H1 (cell line): ENCODE data around the gene NEDD1. TPM values are rescaled to one million over a fixed set of nuclear protein-coding genes. Genes with fewer than 3 reads are reported as not detected.

Experiments
- CTCF ChIA-PET: fragments of 300-600 bp; sonication (Branson Sonifier 250); formaldehyde crosslinking; loops from one replicate; lab custom pipeline; 2021; ENCODE audit not compliant: partially characterized antibody; lab: Charles Lee
- POLR2A ChIA-PET: fragments of 300-600 bp; sonication (Branson Sonifier 250); formaldehyde crosslinking; loops from one replicate; lab custom pipeline; 2021; ENCODE audit warnings: inconsistent platforms; ENCODE audit not compliant: partially characterized antibody; lab: Charles Lee
- DNase-seq, 2 experiments: peaks; one replicate each; pipeline versions ENCODE4 v3.0.0 to v3.0.0-alpha.2; 2010 to 2022; ENCODE audit warnings: low spot score in 2 of 2, low read depth in 1 of 2, mixed read lengths in 1 of 2
- FAIRE-seq: peaks from 2 replicates; lab custom pipeline; 2011; peaks lifted over from hg19 to GRCh38; lab: Jason Lieb, UNC
- H2AFZ ChIP-seq: 2 replicates; pipeline ENCODE4 v1.8.1; 2012; ENCODE audit warnings: low read length, inconsistent platforms
- H2AK5ac ChIP-seq: 2 replicates; pipeline ENCODE4 v1.6.1; 2013; ENCODE audit warnings: low read depth, low read length
- H2BK120ac ChIP-seq: replicated peaks from 2 replicates; pipeline ENCODE3; 2013; ENCODE audit warnings: low read depth, low read length, inconsistent platforms
- H2BK12ac ChIP-seq: 2 replicates; pipeline ENCODE4 v1.6.1; 2013; ENCODE audit warnings: low read depth, low read length
- H2BK15ac ChIP-seq: 2 replicates; pipeline ENCODE4 v1.6.1; 2013; ENCODE audit warnings: low read length
- H2BK20ac ChIP-seq: 2 replicates; pipeline ENCODE4 v1.6.1; 2013; ENCODE audit warnings: low read length
- H2BK5ac ChIP-seq: 2 replicates; pipeline ENCODE4 v1.6.1; 2013; ENCODE audit warnings: low read depth, low read length
- H3K14ac ChIP-seq: 2 replicates; pipeline ENCODE4 v1.6.1; 2013; ENCODE audit warnings: inconsistent platforms; ENCODE audit not compliant: insufficient read length
- H3K18ac ChIP-seq: 2 replicates; pipeline ENCODE4 v1.6.1; 2013; ENCODE audit warnings: low read length; ENCODE audit errors: extremely low read depth
- H3K23ac ChIP-seq: 2 replicates; pipeline ENCODE4 v1.6.1; 2013; ENCODE audit warnings: inconsistent platforms; ENCODE audit not compliant: insufficient read length
- H3K23me2 ChIP-seq: 2 replicates; pipeline ENCODE4 v1.6.1; 2013; ENCODE audit warnings: low read depth, low read length
- H3K27ac ChIP-seq: 2 replicates; pipeline ENCODE4 v1.6.1; 2011; ENCODE audit warnings: low read depth, low read length, inconsistent platforms
- H3K27me3 ChIP-seq, 4 experiments: replicated peaks in 1 of 4; 1 replicate in 1 of 4; 2 replicates in 3 of 4; pipeline versions ENCODE4 v1.6.1 to v1.8.1; 2011 to 2013; ENCODE audit warnings: low read length in 3 of 4, mild to moderate bottlenecking in 3 of 4, inconsistent platforms in 2 of 4, mixed read lengths in 2 of 4, moderate library complexity in 1 of 4; ENCODE audit not compliant: control insufficient read depth in 3 of 4, insufficient read depth in 3 of 4; ENCODE audit errors: extremely low read depth in 1 of 4
- H3K36me3 ChIP-seq, 4 experiments: 2 replicates each; pipeline versions ENCODE4 v1.6.1 to v1.8.1; 2011 to 2013; ENCODE audit warnings: mild to moderate bottlenecking in 4 of 4, low read length in 3 of 4, moderate library complexity in 2 of 4, control low read depth in 1 of 4, inconsistent platforms in 1 of 4; ENCODE audit not compliant: insufficient read depth in 4 of 4, control insufficient read depth in 2 of 4
- H3K4ac ChIP-seq: replicated peaks from 2 replicates; pipeline ENCODE3; 2013; ENCODE audit warnings: low read length, low read depth, mixed read lengths, inconsistent platforms; ENCODE audit not compliant: insufficient read length
- H3K4me1 ChIP-seq, 4 experiments: replicated peaks in 1 of 4; 1 replicate in 1 of 4; 2 replicates in 3 of 4; pipeline versions ENCODE4 v1.6.1 to v1.8.1; 2011 to 2013; ENCODE audit warnings: low read length in 3 of 4, inconsistent platforms in 2 of 4, mixed read lengths in 1 of 4; ENCODE audit not compliant: insufficient read depth in 4 of 4, control insufficient read depth in 3 of 4
- H3K4me2 ChIP-seq, 2 experiments: 2 replicates each; pipeline versions ENCODE4 v1.6.1 to v1.8.1; 2011 to 2013; ENCODE audit warnings: low read depth in 2 of 2, low read length in 2 of 2, control low read depth in 1 of 2, inconsistent platforms in 1 of 2, mild to moderate bottlenecking in 1 of 2; ENCODE audit not compliant: insufficient read depth in 1 of 2
- H3K4me3 ChIP-seq, 4 experiments: fragments of 200-600, 300-600 bp in 1 of 4; sonication (generic), shearing (Covaris generic), sonication (Bioruptor Twin) in 1 of 4; 2 replicates each; pipeline versions ENCODE4 v1.5.1 to v1.8.1; 2011 to 2016; ENCODE audit warnings: low read length in 4 of 4, low read depth in 3 of 4, control low read depth in 2 of 4, inconsistent platforms in 2 of 4, mild to moderate bottlenecking in 2 of 4, mixed read lengths in 1 of 4, moderate library complexity in 1 of 4; ENCODE audit not compliant: insufficient read depth in 2 of 4; ENCODE audit errors: extremely low read depth in 1 of 4
- H3K56ac ChIP-seq: replicated peaks from 2 replicates; pipeline ENCODE3; 2013; ENCODE audit warnings: low read depth, mild to moderate bottlenecking, mixed read lengths, low read length, inconsistent platforms; ENCODE audit not compliant: insufficient read length
- H3K79me1 ChIP-seq: 2 replicates; pipeline ENCODE4 v1.6.1; 2013; ENCODE audit warnings: low read depth, low read length, control low read depth
- H3K79me2 ChIP-seq, 2 experiments: 2 replicates each; pipeline versions ENCODE4 v1.6.1 to v1.8.1; 2012 to 2013; ENCODE audit warnings: low read length in 2 of 2, mild to moderate bottlenecking in 2 of 2, inconsistent platforms in 1 of 2; ENCODE audit not compliant: insufficient read depth in 2 of 2, control insufficient read depth in 1 of 2
- H3K9ac ChIP-seq, 4 experiments: replicated peaks in 1 of 4; 1 replicate in 1 of 4; 2 replicates in 3 of 4; pipeline versions ENCODE4 v1.6.1 to v1.8.1; 2011 to 2013; ENCODE audit warnings: low read depth in 3 of 4, low read length in 3 of 4, control low read depth in 2 of 4, mild to moderate bottlenecking in 2 of 4, moderate library complexity in 2 of 4, inconsistent platforms in 1 of 4; ENCODE audit errors: extremely low read depth in 1 of 4
- H3K9me3 ChIP-seq, 2 experiments: 2 replicates each; pipeline versions ENCODE4 v1.6.1 to v1.8.1; 2012 to 2013; ENCODE audit warnings: mild to moderate bottlenecking in 2 of 2, moderate library complexity in 2 of 2, control low read depth in 1 of 2, inconsistent platforms in 1 of 2, low read depth in 1 of 2, low read length in 1 of 2, mixed read lengths in 1 of 2; ENCODE audit not compliant: insufficient read depth in 2 of 2
- H4K20me1 ChIP-seq, 2 experiments: replicated peaks in 1 of 2; 2 replicates each; pipeline versions ENCODE3 to v1.8.1; 2011 to 2013; ENCODE audit warnings: inconsistent platforms in 2 of 2, low read length in 2 of 2, mild to moderate bottlenecking in 1 of 2; ENCODE audit not compliant: insufficient read depth in 2 of 2, control insufficient read depth in 1 of 2
- H4K5ac ChIP-seq: 2 replicates; pipeline ENCODE4 v1.6.1; 2013; ENCODE audit warnings: low read length, low read depth, mixed read lengths, inconsistent platforms; ENCODE audit not compliant: insufficient read length
- H4K8ac ChIP-seq: 2 replicates; pipeline ENCODE4 v1.8.0; 2013; ENCODE audit warnings: mild to moderate bottlenecking, moderate library complexity, low read length, inconsistent platforms; ENCODE audit not compliant: insufficient read depth; ENCODE audit errors: extremely low read depth
- H4K91ac ChIP-seq: replicated peaks from 2 replicates; pipeline ENCODE3; 2013; ENCODE audit warnings: low read length, mixed read lengths, inconsistent platforms; ENCODE audit not compliant: insufficient read length
- ATF3 ChIP-seq: IDR thresholded peaks from 2 replicates; pipeline ENCODE4 v1.6.1; 2011; ENCODE audit warnings: low read depth, mild to moderate bottlenecking, low read length; ENCODE audit not compliant: insufficient read depth
- CTCF ChIP-seq, 3 experiments: IDR thresholded peaks; 1 replicate in 2 of 3; 2 replicates in 1 of 3; pipeline versions ENCODE4 v1.5.1 to v1.6.1; 2011; ENCODE audit warnings: low read length in 3 of 3, mild to moderate bottlenecking in 3 of 3, inconsistent platforms in 2 of 3, low read depth in 1 of 3, moderate library complexity in 1 of 3; ENCODE audit not compliant: insufficient read depth in 1 of 3; ENCODE audit errors: control extremely low read depth in 1 of 3
- EP300 ChIP-seq, 2 experiments: IDR thresholded peaks; 1 replicate in 1 of 2; 2 replicates in 1 of 2; pipeline ENCODE4 v1.6.1; 2011 to 2012; ENCODE audit warnings: low read depth in 2 of 2, low read length in 2 of 2, mild to moderate bottlenecking in 2 of 2, borderline replicate concordance in 1 of 2, inconsistent platforms in 1 of 2, moderate library complexity in 1 of 2
- EZH2 ChIP-seq: fragments of 200-600 bp; sonication (generic); IDR thresholded peaks from 2 replicates; pipeline ENCODE4 v1.7.1; 2012; ENCODE audit warnings: low read depth, mild to moderate bottlenecking, moderate library complexity, low read length, inconsistent platforms; ENCODE audit not compliant: severe bottlenecking
- KDM4A ChIP-seq: IDR thresholded peaks from one replicate; pipeline ENCODE4 v1.7.1; 2012; ENCODE audit warnings: low read depth, mild to moderate bottlenecking, moderate library complexity, low read length, inconsistent platforms; ENCODE audit not compliant: severe bottlenecking
- KDM5A ChIP-seq: fragments of 200-600 bp; IDR thresholded peaks from 2 replicates; pipeline ENCODE4 v1.7.1; 2012; ENCODE audit warnings: mild to moderate bottlenecking, low read length, inconsistent platforms, mixed read lengths
- NANOG ChIP-seq: IDR thresholded peaks from 2 replicates; pipeline ENCODE4 v1.6.1; 2011; ENCODE audit warnings: low read length, low read depth, mild to moderate bottlenecking, inconsistent platforms; ENCODE audit not compliant: insufficient read depth, poor library complexity, severe bottlenecking
- NRF1 ChIP-seq: IDR thresholded peaks from 2 replicates; pipeline ENCODE4 v1.6.1; 2011; ENCODE audit warnings: mild to moderate bottlenecking, low read depth, low read length, improper control_type of control experiment
- RXRA ChIP-seq: IDR thresholded peaks from 2 replicates; pipeline ENCODE4 v1.6.1; 2011; ENCODE audit warnings: low read depth, mild to moderate bottlenecking, low read length, moderate library complexity; ENCODE audit not compliant: insufficient read depth
- SP2 ChIP-seq: IDR thresholded peaks from 2 replicates; pipeline ENCODE4 v1.6.1; 2012; ENCODE audit warnings: mild to moderate bottlenecking, low read length, inconsistent platforms
- SP4 ChIP-seq: IDR thresholded peaks from 2 replicates; pipeline ENCODE4 v1.6.1; 2012; ENCODE audit warnings: low read length, inconsistent platforms
- WGBS, 2 experiments: shearing (Covaris generic) in 1 of 2; methylation state at CpG; one replicate each; pipeline versions ENCODE4 v1.1.6 to v1.1.7; 2013 to 2015; ENCODE audit warnings: low lambda C conversion rate in 2 of 2, mixed read lengths in 2 of 2, inconsistent platforms in 1 of 2, low coverage in 1 of 2, missing lambda C conversion rate in 1 of 2; ENCODE audit not compliant: insufficient replicate concordance in 2 of 2, insufficient coverage in 1 of 2, insufficient read length in 1 of 2; ENCODE audit errors: extremely low coverage in 1 of 2, missing lambda C conversion rate in 1 of 2; 5-methylcytosine and 5-hydroxymethylcytosine counted together
- polyA plus RNA-seq, 7 experiments: library from polyadenylated mRNA; depleted of rRNA in 3 of 7; stranded (reverse) in 5 of 7; unstranded in 2 of 7; fragments of >200 nt in 5 of 7; fragments of 200-250 nt in 2 of 7; gene quantifications; 1 replicate in 5 of 7; 2 replicates in 1 of 7; 4 replicates in 1 of 7; pipeline versions ENCODE4 v1.2.1 to v1.2.3, GENCODE V29; 2011 to 2013; ENCODE audit warnings: missing spikeins in 2 of 7, mixed read lengths in 2 of 7
- total RNA-seq: library from RNA; stranded (reverse); fragmentation: NEBNext Ultra II Directional; extraction: Animal tissue kit (Norgen Biotek cat#: 25700); gene quantifications from 2 replicates; pipeline ENCODE4 v1.2.1, GENCODE V29; 2021

The NEDD1 gene
- total and polyA plus RNA-seq, 2 of the 8 experiments (the other 6 are each of a cell fraction or from before 2014, with no cell fraction given) = 9.0 to 26.6 TPM

DNA sequence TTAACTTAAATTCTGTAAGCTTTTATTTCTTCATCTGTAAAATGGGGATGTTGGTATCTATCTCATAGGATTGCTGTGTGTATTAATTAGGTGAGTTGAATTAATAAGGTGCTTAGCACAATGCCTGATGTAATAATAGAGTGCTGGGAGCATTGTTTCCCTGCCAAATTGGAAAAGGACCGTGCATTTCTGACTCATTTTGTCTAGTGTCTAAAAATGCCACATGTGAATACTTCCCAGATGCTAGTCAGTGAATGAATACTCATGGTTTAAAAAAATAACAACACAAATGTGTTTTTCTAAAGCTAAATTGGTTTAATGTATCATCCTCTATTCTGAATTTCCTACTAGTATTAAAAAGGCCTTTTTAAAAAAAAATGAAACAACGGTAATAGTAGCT, 45.4 kb upstream of the NEDD1 start:
- H2BK15ac ChIP-seq = no peak overlapping the region
- ChIA-PET POLR2A (no interaction called here), CTCF (no interaction called here)
- H3K23ac ChIP-seq = no peak overlapping the region
- H3K79me2 ChIP-seq = no peaks in the 10 kb centered on the region
- H2BK120ac ChIP-seq = no peak overlapping the region
- H4K91ac ChIP-seq = no peak overlapping the region
- no peak overlapping the region for H2BK5ac ChIP-seq
- no peak overlapping the region for H2BK12ac ChIP-seq
- no peaks in the 10 kb centered on the region for H3K79me1 ChIP-seq
- H3K9me3 ChIP-seq = no peaks in the 10 kb centered on the region; a peak in 1 of 4 replicates
- H3K27ac ChIP-seq = no peak overlapping the region
- H2BK20ac ChIP-seq = no peak overlapping the region
- H3K4me3 ChIP-seq = no peak overlapping the region
- H3K14ac ChIP-seq = no peak overlapping the region
- H3K56ac ChIP-seq = no peak overlapping the region
- no peak overlapping the region for H4K5ac ChIP-seq
- no peak overlapping the region for H3K9ac ChIP-seq
- DNase-seq (no peak), FAIRE-seq (no peak)
- H2AK5ac ChIP-seq = no peak overlapping the region
- no peaks in the 10 kb centered on the region for H3K36me3 ChIP-seq
- no peak overlapping the region for H3K4ac ChIP-seq
- H3K4me2 ChIP-seq = no peak overlapping the region
- peaks cover 0 to 6% (median 0%) of the 10 kb centered on the region in 4 experiments; a peak in 2 of 7 replicates for H3K4me1 ChIP-seq
- H4K8ac ChIP-seq = no peak overlapping the region
- H4K20me1 ChIP-seq = no peaks in the 10 kb centered on the region
- no peak overlapping the region for H3K18ac ChIP-seq
- WGBS, 2 experiments = 98% methylated on average over 2 of the region's 2 CpGs; no CpG with 5 or more reads in 1 of the 2 experiments
- H3K27me3 ChIP-seq = no peaks in the 10 kb centered on the region
- no peak overlapping the region for H2AFZ ChIP-seq
- H3K23me2 ChIP-seq = no peaks in the 10 kb centered on the region
- no peak for TF ChIP-seq SP4
- TF ChIP-seq EP300 (IDR thresholded peaks at IDR 0.05; ENCODE audit: borderline replicate concordance in 1 of 2, low read depth in 2 of 2, low read length in 2 of 2) = no peak
- no peak for TF ChIP-seq SP2
- TF ChIP-seq KDM5A = no peak
- no peak for TF ChIP-seq CTCF (IDR thresholded peaks at IDR 0.05; ENCODE audit: control extremely low read depth in 1 of 3, insufficient read depth in 1 of 3, low read depth in 1 of 3, low read length in 3 of 3)
- no peak for TF ChIP-seq KDM4A
- no peak for TF ChIP-seq NRF1
- TF ChIP-seq RXRA = no peak
- no peak for TF ChIP-seq NANOG
- no peak for TF ChIP-seq EZH2
- no peak for TF ChIP-seq ATF3
